Smooth muscle cell of the coronary artery (primary cell): ENCODE results near the gene AKAP11. TPM values are rescaled to one million over a fixed set of nuclear protein-coding genes. Genes with fewer than 3 reads are reported as not detected.

Experiments
- total RNA-seq: library from RNA; depleted of rRNA; stranded (reverse); fragments of >200 nt; gene quantifications from 2 replicates; pipeline ENCODE4 v1.2.3, GENCODE V29; 2014; ENCODE audit warnings: low replicate concordance

AKAP11 gene
- 12.5 and 12.9 TPM in 2 replicates for total RNA-seq

GRCh38 chr13:42272115-42272803, at the start of gene AKAP11:
Gene AKAP11 (plus strand): TSS chr13:42272152. CDS start chr13:42286349, 14,197 bp downstream.

Other genes starting within 250 kb of the AKAP11 start
- 3.6 and 5.8 TPM in 2 replicates for gene DGKH, start 223.5 kb upstream of the AKAP11 start, total RNA-seq